Testis (tissue), 2 donors: ENCODE data around the gene EIF2D.
A peak's percentile ranks its signal among the peaks of the same experiment; 100 is the strongest.

ENCODE experiments used
- CTCF ChIP-seq, 3 experiments: fragments of 450-650 bp in 2 of 3; fragments of 200-600 bp in 1 of 3; sonication (generic) in 1 of 3; IDR thresholded peaks; one replicate each; pipeline ENCODE4 v1.5.1; 2016 to 2019; ENCODE audit warnings: antibody characterized with exemption in 3 of 3, mild to moderate bottlenecking in 2 of 3, moderate library complexity in 1 of 3
- POLR2A ChIP-seq: fragments of 450-650 bp; IDR thresholded peaks from one replicate; pipeline ENCODE4 v1.6.1; 2017; ENCODE audit warnings: antibody characterized with exemption, mild to moderate bottlenecking, moderate library complexity

- TF ChIP-seq CTCF (IDR thresholded peaks at IDR 0.05): peak in 1 of 3 experiments; percentile 10
- TF ChIP-seq POLR2A: no peak
Measured at GRCh38 chr1:206606867-206607266, 5.4 kb downstream of the EIF2D start.
